OCI-LY3 (cell line): ENCODE measurements around the gene NDUFS2.
A peak's percentile ranks its signal among the peaks of the same experiment; 100 is the strongest.

Source experiments
- H2AFZ ChIP-seq: fragments of 200-600, 300-600 bp; shearing (Covaris generic); 2 replicates; pipeline ENCODE4 v1.6.0; 2014; ENCODE audit warnings: antibody characterized with exemption, low read depth, low read length
- H3K27ac ChIP-seq: fragments of 200-600, 300-600 bp; sonication (generic); 2 replicates; pipeline ENCODE4 v1.5.1; 2014; ENCODE audit warnings: mild to moderate bottlenecking, low read length, moderate library complexity, mixed read lengths
- H3K27me3 ChIP-seq: fragments of 200-600, 300-600 bp; sonication (generic); 2 replicates; pipeline ENCODE4 v1.6.1; 2014; ENCODE audit warnings: low read depth, low read length, mixed read lengths
- H3K36me3 ChIP-seq: fragments of 200-600, 300-600 bp; sonication (generic); replicated peaks from 2 replicates; pipeline ENCODE3; 2014; ENCODE audit warnings: low read depth, low read length, mixed read lengths
- H3K4me1 ChIP-seq: fragments of 300-600, 200-600 bp; sonication (generic); 2 replicates; pipeline ENCODE4 v1.6.1; 2014; ENCODE audit warnings: low read length, mixed read lengths
- H3K4me2 ChIP-seq: fragments of 200-600, 300-600 bp; sonication (generic); 2 replicates; pipeline ENCODE4 v1.6.1; 2014; ENCODE audit warnings: low read length, mixed read lengths
- H3K4me3 ChIP-seq: fragments of 300-600, 200-600 bp; sonication (generic); 2 replicates; pipeline ENCODE4 v1.5.1; 2014; ENCODE audit warnings: antibody characterized with exemption, mild to moderate bottlenecking, low read length, moderate library complexity
- H3K79me2 ChIP-seq: fragments of 300-600, 200-600 bp; shearing (Covaris generic); 2 replicates; pipeline ENCODE4 v1.6.1; 2014; ENCODE audit warnings: mild to moderate bottlenecking, low read length, mixed read lengths
- H3K9ac ChIP-seq: fragments of 300-600, 200-600 bp; shearing (Covaris generic); 2 replicates; pipeline ENCODE4 v1.6.0; 2014; ENCODE audit warnings: mild to moderate bottlenecking, low read length, moderate library complexity
- H3K9me3 ChIP-seq: fragments of 200-600, 300-600 bp; shearing (Covaris generic); 2 replicates; pipeline ENCODE4 v1.6.1; 2014; ENCODE audit warnings: low read length, mixed read lengths; ENCODE audit not compliant: insufficient read depth
- H4K20me1 ChIP-seq: fragments of 200-600, 300-600 bp; sonication (generic); 2 replicates; pipeline ENCODE4 v1.6.1; 2016; ENCODE audit warnings: low read length, mixed read lengths; ENCODE audit not compliant: insufficient read depth
- EZH2phosphoT487 ChIP-seq: fragments of 200-600 bp; shearing (Covaris generic); IDR thresholded peaks from 2 replicates; pipeline ENCODE4 v1.6.1; 2018; ENCODE audit warnings: antibody characterized with exemption, mixed run types, low read depth
- TF ChIP-seq, protein P1 (sequence below): fragments of 200-600, 300-600 bp; sonication (generic); IDR thresholded peaks from 2 replicates; pipeline ENCODE4 v1.5.1; 2014; ENCODE audit warnings: antibody characterized with exemption, low read length, low read depth

The NDUFS2 gene

DNA sequence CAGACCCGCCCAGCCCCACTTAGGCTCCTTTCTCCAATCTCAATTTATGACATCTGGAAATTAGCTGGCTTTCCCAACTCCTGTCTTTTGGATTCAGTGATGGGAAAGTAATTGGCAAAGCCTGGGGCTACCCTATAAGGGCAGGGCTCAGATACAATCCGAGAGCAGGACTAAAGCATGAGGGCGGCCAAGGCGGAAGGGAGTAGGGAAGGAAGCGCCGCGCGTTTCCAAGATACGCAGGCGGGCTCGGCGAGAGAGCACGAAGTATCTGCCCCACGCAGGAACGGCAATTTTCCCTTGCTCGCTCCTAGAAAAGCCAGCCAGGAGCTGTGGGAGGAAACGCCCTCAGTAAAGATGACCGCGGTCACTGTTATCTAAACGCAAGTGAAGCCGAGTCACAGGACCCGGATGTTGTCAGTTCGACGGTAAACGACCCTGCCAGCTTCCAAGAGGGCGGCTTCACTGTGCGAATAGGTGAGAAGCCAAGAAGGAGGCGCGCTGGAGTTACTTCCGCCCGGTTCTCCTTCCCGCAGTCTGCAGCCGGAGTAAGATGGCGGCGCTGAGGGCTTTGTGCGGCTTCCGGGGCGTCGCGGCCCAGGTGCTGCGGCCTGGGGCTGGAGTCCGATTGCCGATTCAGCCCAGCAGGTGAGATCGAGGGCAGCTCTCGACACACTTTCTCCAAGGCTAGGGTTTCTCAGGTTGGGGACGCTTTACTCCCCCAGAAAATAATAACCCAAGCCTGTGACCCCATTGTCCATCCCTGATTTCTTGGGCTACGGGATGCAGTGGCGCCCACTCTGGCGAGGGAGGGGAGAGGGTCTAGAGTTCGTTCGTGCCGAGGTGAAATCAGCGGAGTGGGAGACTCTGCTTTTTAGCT, at the start of gene NDUFS2:
TSS of gene NDUFS2 (plus strand) at position 532 of the 877 bp plus-strand sequence. CDS start at position 551, 19 bp downstream.
- H3K4me2 ChIP-seq = peak within 1 kb of the TSS; percentile 86
- no peaks in the 10 kb centered on the region for H4K20me1 ChIP-seq
- peak within 1 kb of the TSS; percentile 62 for H3K27ac ChIP-seq
- peaks cover 20% of the 10 kb centered on the region for H3K79me2 ChIP-seq
- no peaks in the 10 kb centered on the region for H3K27me3 ChIP-seq
- H3K4me3 ChIP-seq = peak within 1 kb of the TSS; percentile 91
- H2AFZ ChIP-seq = peak within 1 kb of the TSS; percentile 84
- H3K36me3 ChIP-seq = peaks cover 30% of the 10 kb centered on the region
- TF ChIP-seq, protein P1, sequence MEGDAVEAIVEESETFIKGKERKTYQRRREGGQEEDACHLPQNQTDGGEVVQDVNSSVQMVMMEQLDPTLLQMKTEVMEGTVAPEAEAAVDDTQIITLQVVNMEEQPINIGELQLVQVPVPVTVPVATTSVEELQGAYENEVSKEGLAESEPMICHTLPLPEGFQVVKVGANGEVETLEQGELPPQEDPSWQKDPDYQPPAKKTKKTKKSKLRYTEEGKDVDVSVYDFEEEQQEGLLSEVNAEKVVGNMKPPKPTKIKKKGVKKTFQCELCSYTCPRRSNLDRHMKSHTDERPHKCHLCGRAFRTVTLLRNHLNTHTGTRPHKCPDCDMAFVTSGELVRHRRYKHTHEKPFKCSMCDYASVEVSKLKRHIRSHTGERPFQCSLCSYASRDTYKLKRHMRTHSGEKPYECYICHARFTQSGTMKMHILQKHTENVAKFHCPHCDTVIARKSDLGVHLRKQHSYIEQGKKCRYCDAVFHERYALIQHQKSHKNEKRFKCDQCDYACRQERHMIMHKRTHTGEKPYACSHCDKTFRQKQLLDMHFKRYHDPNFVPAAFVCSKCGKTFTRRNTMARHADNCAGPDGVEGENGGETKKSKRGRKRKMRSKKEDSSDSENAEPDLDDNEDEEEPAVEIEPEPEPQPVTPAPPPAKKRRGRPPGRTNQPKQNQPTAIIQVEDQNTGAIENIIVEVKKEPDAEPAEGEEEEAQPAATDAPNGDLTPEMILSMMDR = peak; percentile 43
- no peak for TF ChIP-seq EZH2phosphoT487
- H3K9ac ChIP-seq = peak within 1 kb of the TSS; percentile 96
- no peaks in the 10 kb centered on the region for H3K9me3 ChIP-seq
- H3K4me1 ChIP-seq = peaks cover 28% of the 10 kb centered on the region

DNA sequence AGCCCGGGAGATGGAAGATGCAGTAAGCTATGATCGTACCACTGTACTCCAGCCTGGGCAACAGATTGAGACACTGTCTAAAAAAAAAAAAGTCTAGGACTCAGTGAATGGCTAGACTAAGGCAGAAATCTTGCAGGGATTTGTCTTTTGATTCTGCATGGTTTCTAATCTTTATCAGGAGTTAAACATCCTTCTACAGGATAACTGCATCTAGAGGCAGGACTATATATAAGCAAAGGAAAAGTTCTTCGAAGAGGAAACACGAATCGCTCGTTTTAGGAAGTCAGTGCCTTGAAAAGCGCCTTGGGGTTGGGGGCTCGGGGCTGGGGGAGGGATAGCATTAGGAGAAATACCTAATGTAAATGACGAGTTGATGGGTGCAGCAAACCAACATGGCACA, 49.0 kb upstream of the NDUFS2 start:
- H3K9ac ChIP-seq = peak overlapping the region; percentile 92
- peak overlapping the region; percentile 90; the same call in 1 of the 2 replicates for H3K27ac ChIP-seq

DNA sequence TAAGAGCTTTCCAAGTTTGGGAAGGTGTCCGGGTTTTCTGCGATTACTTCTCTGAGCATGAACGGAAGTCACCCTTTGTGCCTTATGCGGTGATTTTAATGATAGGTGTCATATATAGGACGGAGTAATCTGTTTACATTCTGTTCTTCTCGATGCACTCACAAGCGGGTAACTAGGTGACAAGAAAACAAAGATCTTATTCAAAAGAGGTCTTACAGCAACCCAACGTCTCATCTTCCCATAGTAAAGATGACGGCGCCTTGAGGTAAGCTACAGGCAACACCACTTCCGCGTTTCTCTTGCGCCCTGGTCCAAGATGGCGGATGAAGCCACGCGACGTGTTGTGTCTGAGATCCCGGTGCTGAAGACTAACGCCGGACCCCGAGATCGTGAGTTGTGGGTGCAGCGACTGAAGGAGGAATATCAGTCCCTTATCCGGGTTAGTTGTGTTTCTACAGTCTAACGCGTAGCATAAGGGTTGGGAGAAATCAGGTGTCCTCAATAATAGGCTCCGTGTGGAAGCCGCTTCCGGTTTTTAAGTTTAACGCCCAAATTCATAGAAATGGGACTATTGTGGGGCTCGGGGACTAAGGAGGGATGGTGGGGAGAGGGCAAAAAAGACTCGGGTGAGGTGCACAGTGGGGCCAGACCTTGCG, 48.4 kb upstream of the NDUFS2 start, which contains the start of gene UFC1:
TSS of gene UFC1 (plus strand) at position 297 of the 656 bp plus-strand sequence. CDS start at position 317, 20 bp downstream.
- H3K9me3 ChIP-seq = no peaks in the 10 kb centered on the region
- H3K27ac ChIP-seq = peak within 1 kb of the TSS; percentile 90
- H3K27me3 ChIP-seq = no peaks in the 10 kb centered on the region
- peaks cover 13% of the 10 kb centered on the region for H3K4me1 ChIP-seq
- TF ChIP-seq EZH2phosphoT487 = no peak
- TF ChIP-seq, protein P1 = no peak
- peaks cover 17% of the 10 kb centered on the region for H3K79me2 ChIP-seq
- peaks cover 5% of the 10 kb centered on the region for H3K36me3 ChIP-seq
- peak within 1 kb of the TSS; percentile 92 for H3K9ac ChIP-seq
- peak within 1 kb of the TSS; percentile 88 for H3K4me3 ChIP-seq
- H3K4me2 ChIP-seq = peak within 1 kb of the TSS; percentile 80
- no peaks in the 10 kb centered on the region for H4K20me1 ChIP-seq
- peak within 1 kb of the TSS; percentile 97 for H2AFZ ChIP-seq

More for the DNA sequence above, 49.0 kb upstream of the NDUFS2 start:
- Histone ChIP-seq H3K4me2 (peak overlapping the region; percentile 80), H3K4me3 (peak overlapping the region; percentile 88), H2AFZ (peak overlapping the region; percentile 34; the same call in 1 of the 2 replicates), H3K4me1 (peaks cover 9% of the 10 kb centered on the region), H3K9me3 (no peaks in the 10 kb centered on the region), H4K20me1 (no peaks in the 10 kb centered on the region), H3K36me3 (peaks cover 5% of the 10 kb centered on the region), H3K79me2 (peaks cover 17% of the 10 kb centered on the region), H3K27me3 (no peaks in the 10 kb centered on the region)
- TF ChIP-seq, protein P1 = no peak
- TF ChIP-seq EZH2phosphoT487 = no peak

DNA sequence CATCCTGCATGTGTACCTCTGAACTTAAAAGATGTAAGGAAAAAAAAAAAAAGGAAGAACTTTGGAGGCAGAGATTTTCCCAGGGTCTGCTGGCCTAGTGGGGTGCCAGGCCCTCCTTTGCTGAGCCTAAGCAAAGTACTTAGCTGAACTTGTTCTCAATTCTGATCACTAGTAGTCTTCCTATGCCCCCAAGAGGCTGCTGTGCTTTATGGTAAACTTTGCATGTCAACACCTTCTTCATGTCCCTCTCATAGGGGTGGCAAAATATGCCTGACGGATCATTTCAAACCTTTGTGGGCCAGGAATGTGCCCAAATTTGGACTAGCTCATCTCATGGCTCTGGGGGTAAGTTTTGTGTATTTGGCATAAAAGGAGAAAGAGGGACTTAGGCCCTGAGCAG, 44.3 kb upstream of the NDUFS2 start:
- no peak for TF ChIP-seq EZH2phosphoT487
- TF ChIP-seq, protein P1 = 0 out of 2 replicates have a peak, but pooled peaks have one; percentile 6
- Histone ChIP-seq H3K79me2 (peaks cover 31% of the 10 kb centered on the region), H3K4me1 (peaks cover 20% of the 10 kb centered on the region), H3K4me3 (no peak overlapping the region), H3K27me3 (no peaks in the 10 kb centered on the region), H3K36me3 (peaks cover 17% of the 10 kb centered on the region), H3K27ac (no peak overlapping the region), H3K4me2 (no peak overlapping the region), H4K20me1 (no peaks in the 10 kb centered on the region), H2AFZ (no peak overlapping the region), H3K9me3 (no peaks in the 10 kb centered on the region), H3K9ac (no peak overlapping the region)
